Muscle layer of duodenum (tissue), 2 donors: ENCODE results near the gene SYVN1.

Experiments used
- H3K27ac ChIP-seq: one replicate; pipeline ENCODE4 v1.7.0; 2013; ENCODE audit warnings: mild to moderate bottlenecking, low read length
- H3K27me3 ChIP-seq: one replicate; pipeline ENCODE4 v1.7.0; 2013; ENCODE audit warnings: low read depth, mild to moderate bottlenecking, control low read depth, low read length
- H3K36me3 ChIP-seq, 2 donors: one replicate each; pipeline ENCODE4 v1.7.0; 2013; ENCODE audit warnings: low read length in 2 of 2, control low read depth in 1 of 2, mild to moderate bottlenecking in 1 of 2; ENCODE audit not compliant: insufficient read depth in 2 of 2, control insufficient read depth in 1 of 2
- H3K4me1 ChIP-seq, 2 donors: one replicate each; pipeline ENCODE4 v1.7.0; 2013; ENCODE audit warnings: low read length in 2 of 2, mild to moderate bottlenecking in 2 of 2, control low read depth in 1 of 2, moderate library complexity in 1 of 2; ENCODE audit not compliant: insufficient read depth in 2 of 2, control insufficient read depth in 1 of 2
- H3K4me3 ChIP-seq, 2 donors: one replicate each; pipeline ENCODE4 v1.7.0; 2013; ENCODE audit warnings: low read length in 2 of 2, low read depth in 1 of 2, mild to moderate bottlenecking in 1 of 2
- H3K9me3 ChIP-seq, 2 donors: one replicate each; pipeline ENCODE4 v1.7.0; 2013; ENCODE audit warnings: low read length in 2 of 2, control low read depth in 1 of 2, mild to moderate bottlenecking in 1 of 2; ENCODE audit not compliant: control insufficient read depth in 1 of 2
- donor health status: healthy.

SYVN1 gene

DNA sequence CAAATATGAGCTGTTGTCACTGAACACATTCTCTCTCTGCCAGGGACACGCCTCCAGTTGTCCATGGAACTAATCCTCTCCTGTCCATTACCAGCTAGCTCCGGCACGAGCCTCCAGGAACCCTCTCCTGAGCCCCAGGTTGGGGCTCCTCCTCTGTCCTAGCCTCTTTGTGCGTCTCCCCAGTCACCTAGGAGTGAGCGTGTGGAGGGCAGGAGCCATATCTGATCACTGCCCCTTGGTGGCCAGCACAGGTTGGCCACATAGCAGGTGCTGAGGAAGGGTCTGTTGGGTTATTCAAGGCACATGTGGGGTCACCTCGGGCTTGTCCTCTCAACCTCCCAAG lies 2.5 kb downstream of the SYVN1 start:
- H3K27ac ChIP-seq, result no peak overlapping the region
- no peak overlapping the region for H3K4me3 ChIP-seq
- peaks cover 38 to 63% of the 10 kb centered on the region in 2 donors for H3K36me3 ChIP-seq

GRCh38 chr11:65131417-65131776 lies 2.9 kb downstream of the SYVN1 start:
- H3K27me3 ChIP-seq, result no peaks in the 10 kb centered on the region
- H3K27ac ChIP-seq, result no peak overlapping the region
- H3K36me3 ChIP-seq, result peaks cover 43 to 67% of the 10 kb centered on the region in 2 donors
- no peaks in the 10 kb centered on the region for H3K9me3 ChIP-seq
- no peak overlapping the region for H3K4me3 ChIP-seq
- peaks cover 16 to 34% of the 10 kb centered on the region in 2 donors for H3K4me1 ChIP-seq

More for the DNA sequence above, 2.5 kb downstream of the SYVN1 start:
- Histone ChIP-seq H3K9me3 (no peaks in the 10 kb centered on the region), H3K4me1 (peaks cover 16 to 34% of the 10 kb centered on the region in 2 donors), H3K27me3 (no peaks in the 10 kb centered on the region)

- H3K4me3 ChIP-seq, result no peak overlapping the region
- H3K9me3 ChIP-seq, result no peaks in the 10 kb centered on the region
- H3K4me1 ChIP-seq, result peaks cover 16 to 29% of the 10 kb centered on the region in 2 donors
- no peak overlapping the region for H3K27ac ChIP-seq
- no peaks in the 10 kb centered on the region for H3K27me3 ChIP-seq
- peaks cover 48 to 73% of the 10 kb centered on the region in 2 donors for H3K36me3 ChIP-seq
Measured at GRCh38 chr11:65130631-65131416, 3.5 kb downstream of the SYVN1 start.

DNA sequence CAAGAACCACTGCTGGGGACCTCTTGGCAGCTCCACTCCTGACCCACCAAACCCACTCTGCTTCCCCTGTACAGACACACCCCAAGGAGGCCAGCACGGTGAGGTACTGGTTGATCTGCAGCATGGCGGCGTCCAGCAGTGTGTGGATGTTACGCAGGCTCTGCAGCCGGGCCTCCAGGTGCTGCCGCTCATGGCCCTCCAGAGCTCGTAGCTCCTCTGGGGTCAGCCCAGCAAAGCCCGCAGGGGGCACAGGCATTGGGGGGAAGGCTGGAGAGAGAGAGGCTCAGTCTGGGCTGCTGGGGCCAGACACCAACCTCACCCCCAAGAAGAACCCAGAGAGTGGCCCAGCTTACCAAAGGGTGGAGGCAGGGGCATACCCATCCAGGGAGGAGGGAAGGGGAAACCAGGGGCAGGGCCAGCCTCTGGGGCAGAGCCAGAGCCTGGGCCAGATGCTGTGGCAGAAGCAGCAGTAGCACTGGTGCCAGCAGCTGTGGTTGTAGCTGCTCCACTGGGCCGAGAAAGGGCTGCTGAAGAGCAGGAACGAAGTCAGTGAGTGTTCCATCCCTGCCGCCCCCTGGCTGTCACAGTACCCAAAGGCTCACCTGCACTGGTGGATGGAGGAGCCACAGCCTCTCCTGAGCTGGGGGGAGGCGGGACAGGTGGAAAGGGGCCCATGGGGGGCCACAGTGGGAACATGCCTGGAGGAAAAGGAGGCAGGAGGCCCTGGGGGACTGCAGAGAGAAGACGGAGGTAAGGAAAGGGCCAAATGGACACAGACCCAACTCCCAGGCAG lies 4.5 kb downstream of the SYVN1 start:
- Histone ChIP-seq H3K4me1 (peaks cover 10 to 23% of the 10 kb centered on the region in 2 donors), H3K27ac (no peak overlapping the region), H3K9me3 (no peaks in the 10 kb centered on the region), H3K36me3 (peaks cover 55 to 83% of the 10 kb centered on the region in 2 donors), H3K27me3 (no peaks in the 10 kb centered on the region), H3K4me3 (no peak overlapping the region)

DNA sequence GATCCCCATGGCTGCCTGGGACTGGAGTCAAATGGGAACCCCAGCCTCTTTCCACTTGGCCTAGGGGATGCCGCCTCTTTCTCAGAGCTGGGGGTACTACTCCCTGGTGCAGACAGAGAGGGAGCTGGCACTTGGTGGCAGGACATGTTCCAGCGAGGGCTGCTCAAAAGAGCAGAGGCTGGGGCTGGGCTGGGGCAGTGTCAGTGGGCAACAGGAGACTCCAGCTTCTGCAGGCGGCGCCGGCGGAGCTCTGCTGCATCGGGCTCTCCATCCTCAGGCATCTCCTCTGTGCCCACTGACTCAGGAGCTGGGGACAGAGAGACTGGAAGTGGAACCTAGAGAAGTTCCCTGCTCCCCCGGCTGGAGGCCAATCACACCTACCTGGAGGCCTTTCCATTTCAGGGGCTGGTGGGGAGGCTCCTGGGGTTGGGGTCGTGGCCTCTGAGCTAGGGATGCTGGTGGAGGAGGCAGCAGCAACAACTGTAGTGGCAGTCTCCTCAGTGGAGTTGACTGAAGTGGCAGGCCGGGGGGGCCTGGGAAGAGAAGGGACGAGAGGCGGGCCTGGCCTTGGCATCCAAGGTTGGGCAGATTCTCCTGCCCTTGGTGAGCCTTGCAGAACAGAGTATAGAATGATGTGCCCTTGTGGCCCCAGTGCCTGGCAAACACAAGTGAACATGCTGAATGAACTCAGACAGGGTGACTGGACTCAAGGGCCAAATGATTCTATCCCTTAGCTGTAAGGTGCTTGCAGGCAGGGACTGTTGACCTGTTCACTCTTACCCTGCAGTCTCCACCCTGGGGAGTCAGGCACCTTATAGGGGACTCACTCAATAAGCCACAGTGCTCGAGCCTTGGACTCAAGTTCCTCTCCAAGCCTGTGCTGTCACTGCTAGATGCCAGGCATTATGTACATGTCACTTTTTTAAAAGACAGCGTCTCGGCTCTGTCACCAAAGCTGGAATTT lies 5.9 kb downstream of the SYVN1 start:
- Histone ChIP-seq H3K4me3 (no peak overlapping the region), H3K9me3 (no peaks in the 10 kb centered on the region), H3K27me3 (no peaks in the 10 kb centered on the region), H3K36me3 (peaks cover 59 to 82% of the 10 kb centered on the region in 2 donors), H3K27ac (no peak overlapping the region), H3K4me1 (peaks cover 10 to 23% of the 10 kb centered on the region in 2 donors)

DNA sequence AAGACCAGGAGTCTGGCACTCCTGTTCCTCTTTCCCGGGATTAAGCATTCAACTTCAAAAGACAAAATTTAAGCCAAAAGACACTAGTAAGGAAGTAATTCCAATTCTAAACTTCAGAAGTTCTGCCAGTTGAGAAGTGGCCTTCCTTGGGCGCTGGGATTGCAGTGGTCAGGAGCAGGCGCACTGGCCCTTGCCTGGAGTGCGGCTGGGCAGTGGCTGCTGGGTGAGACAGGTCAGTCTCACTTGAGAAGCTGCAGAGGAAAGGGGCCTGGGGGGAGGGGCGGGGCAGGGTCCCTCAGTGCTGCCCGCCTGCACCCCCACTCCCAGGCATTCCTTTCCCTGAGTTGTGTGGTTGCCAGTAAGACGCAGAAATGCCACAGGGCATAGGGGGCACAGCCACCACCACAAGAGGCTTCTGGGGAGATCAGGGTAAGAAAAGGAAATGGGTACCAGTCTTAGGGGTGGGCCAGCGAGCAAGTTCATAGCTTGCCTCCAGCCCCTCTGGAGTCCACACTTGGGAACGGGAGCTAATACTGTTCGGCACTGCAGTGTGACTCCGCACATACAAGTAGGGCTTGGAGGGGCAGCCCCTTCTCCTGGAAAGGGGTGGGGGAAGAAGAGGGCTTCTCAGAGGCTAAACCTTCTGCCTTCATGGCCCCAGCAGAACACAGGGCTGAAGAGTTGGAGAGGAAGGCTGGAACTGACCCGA lies 6.7 kb downstream of the SYVN1 start:
- Histone ChIP-seq H3K27ac (no peak overlapping the region), H3K9me3 (no peaks in the 10 kb centered on the region), H3K4me1 (peaks cover 7 to 22% of the 10 kb centered on the region in 2 donors), H3K36me3 (peaks cover 56 to 82% of the 10 kb centered on the region in 2 donors), H3K27me3 (no peaks in the 10 kb centered on the region), H3K4me3 (no peak overlapping the region)

DNA sequence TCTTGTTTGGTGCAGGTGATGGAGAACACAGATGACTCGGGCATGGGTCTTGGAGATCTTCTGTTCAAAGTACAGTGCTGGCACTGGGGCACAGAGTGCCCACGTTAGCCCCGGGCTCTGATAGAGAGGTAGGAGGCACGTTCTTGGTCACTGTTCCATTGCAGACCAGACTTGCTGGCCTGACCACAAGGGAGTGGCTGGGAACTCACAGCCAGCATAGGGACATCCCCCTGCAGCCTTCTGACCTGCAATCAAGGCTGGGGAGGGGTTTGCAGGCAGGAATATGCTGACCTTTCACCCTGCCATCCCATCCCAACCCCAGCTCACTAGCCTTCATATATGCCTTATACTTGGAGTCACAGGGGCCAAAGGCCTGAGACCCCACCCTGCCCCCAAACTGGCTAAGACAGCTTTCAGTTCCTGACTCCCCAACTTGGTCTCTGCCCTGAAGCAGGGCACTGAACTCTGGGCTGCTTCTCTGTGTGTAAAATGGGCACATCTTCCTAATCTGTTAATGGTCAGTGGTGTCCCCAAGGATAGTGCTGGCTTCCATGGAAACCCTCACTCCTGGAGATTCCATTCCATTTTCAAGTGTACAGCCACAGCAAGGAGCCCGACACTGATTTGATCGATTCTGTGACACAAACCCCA lies 7.6 kb downstream of the SYVN1 start:
- peaks cover 52 to 73% of the 10 kb centered on the region in 2 donors for H3K36me3 ChIP-seq
- H3K27ac ChIP-seq, result no peak overlapping the region

GRCh38 chr11:65125197-65126056 lies 8.9 kb downstream of the SYVN1 start:
- Histone ChIP-seq H3K27ac (no peak overlapping the region), H3K4me3 (no peak overlapping the region), H3K9me3 (no peaks in the 10 kb centered on the region), H3K27me3 (no peaks in the 10 kb centered on the region), H3K4me1 (peaks cover 10 to 26% of the 10 kb centered on the region in 2 donors), H3K36me3 (peaks cover 45 to 65% of the 10 kb centered on the region in 2 donors)

More for the DNA sequence above, 7.6 kb downstream of the SYVN1 start:
- Histone ChIP-seq H3K27me3 (no peaks in the 10 kb centered on the region), H3K9me3 (no peaks in the 10 kb centered on the region), H3K4me3 (no peak overlapping the region), H3K4me1 (peaks cover 4 to 15% of the 10 kb centered on the region in 2 donors)

DNA sequence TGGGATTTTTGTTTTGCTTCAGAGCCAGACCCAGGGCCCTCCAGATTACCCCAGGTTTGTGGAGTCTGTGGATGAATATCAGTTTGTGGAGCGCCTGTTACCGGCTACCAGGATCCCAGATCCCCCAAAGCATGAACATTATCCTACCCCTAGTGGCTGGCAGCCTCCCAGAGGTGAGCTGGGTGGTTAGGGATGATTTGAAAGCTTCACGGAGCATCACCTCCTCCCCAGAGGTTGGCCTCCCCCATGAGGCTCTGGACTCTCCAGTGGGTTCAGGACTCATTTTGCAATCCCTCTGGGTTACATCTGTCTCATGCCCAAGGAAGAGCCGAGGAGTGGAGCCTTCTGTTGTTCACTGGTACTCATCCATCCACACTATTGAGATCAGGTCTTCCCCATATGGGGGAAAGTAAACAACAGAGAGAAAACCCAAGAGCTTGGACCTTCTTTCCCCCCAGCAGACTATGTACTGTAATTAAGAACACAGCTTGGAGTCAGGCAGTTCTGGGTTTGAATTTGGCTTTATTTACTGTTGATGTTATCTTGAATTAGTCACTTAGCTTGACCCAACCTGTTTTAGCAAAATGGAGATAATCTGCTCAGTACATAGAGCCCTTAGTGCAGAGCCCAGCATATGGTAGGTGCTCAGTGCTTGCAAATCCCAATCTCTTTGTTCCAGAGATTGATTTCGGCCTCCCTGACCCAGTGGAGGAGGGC lies 9.7 kb downstream of the SYVN1 start:
- Histone ChIP-seq H3K27me3 (no peaks in the 10 kb centered on the region), H3K4me1 (peaks cover 10 to 27% of the 10 kb centered on the region in 2 donors), H3K36me3 (peaks cover 53 to 65% of the 10 kb centered on the region in 2 donors), H3K27ac (no peak overlapping the region), H3K4me3 (no peak overlapping the region), H3K9me3 (no peaks in the 10 kb centered on the region)
